Measurements from ENCODE around the gene CDCP2. TPM values are rescaled to one million over a fixed set of nuclear protein-coding genes. Genes with fewer than 3 reads are reported as not detected.

The CDCP2 gene
- total RNA-seq, 1 experiment from 2014 or later, result not detected

GRCh38 chr1:54190526-54190925 lies 37.7 kb upstream of the CDCP2 start:
- Histone ChIP-seq H3K27me3 (ENCODE audit: control insufficient read depth, insufficient read depth, low read length) (no peaks in the 10 kb centered on the region), H3K9me3 (ENCODE audit: control insufficient read depth, insufficient read depth, low read depth, low read length) (no peaks in the 10 kb centered on the region), H3K27ac (ENCODE audit: low read length) (no peak overlapping the region), H3K4me3 (ENCODE audit: low read depth in 2 of 2, low read length in 2 of 2) (no peak overlapping the region), H3K36me3 (ENCODE audit: control insufficient read depth, insufficient read depth, low read length) (no peaks in the 10 kb centered on the region), H3K4me1 (ENCODE audit: control insufficient read depth, insufficient read depth, low read length) (no peaks in the 10 kb centered on the region)
- intact Hi-C loops (cut with micrococcal nuclease; ENCODE audit: unreplicated experiment) (no loop called here), in situ Hi-C loops (cut with HindIII; ENCODE audit: low pct_unique_long_range_greater_than_20kb, low sequenced_read_pairs) (no loop called here)
- no peak for DNase-seq (ENCODE audit: low read depth, low spot score)
- no peak for ATAC-seq
- BruUV-seq (replicated peaks), result no TSS peak
- no peak for TF ChIP-seq TCF7L2 (IDR thresholded peaks at IDR 0.05; ENCODE audit: low read depth, low read length)
- no peak for TF ChIP-seq POLR2AphosphoS5 (IDR thresholded peaks at IDR 0.05; ENCODE audit: low read depth, low read length)
- TF ChIP-seq REST (IDR thresholded peaks at IDR 0.05; ENCODE audit: insufficient read depth in 1 of 2, low read depth in 2 of 2, low read length in 1 of 2), result no peak
- no peak for TF ChIP-seq SIN3A (IDR thresholded peaks at IDR 0.05; ENCODE audit: borderline replicate concordance, insufficient read depth, low read depth, low read length)
- ChIA-PET CTCF (no interaction called here), POLR2A (no interaction called here)

GRCh38 chr1:54188291-54188690 lies 35.5 kb upstream of the CDCP2 start:
- no peak for DNase-seq (ENCODE audit: low read depth, low spot score)
- H3K9me3 ChIP-seq (ENCODE audit: control insufficient read depth, insufficient read depth, low read depth, low read length), result no peaks in the 10 kb centered on the region
- H3K27ac ChIP-seq (ENCODE audit: low read length), result no peak overlapping the region
- intact Hi-C loops (cut with micrococcal nuclease; ENCODE audit: unreplicated experiment), result no loop called here
- ChIA-PET CTCF (no interaction called here), POLR2A (no interaction called here)
- BruUV-seq (replicated peaks), result no TSS peak
- no peaks in the 10 kb centered on the region for H3K27me3 ChIP-seq (ENCODE audit: control insufficient read depth, insufficient read depth, low read length)
- in situ Hi-C loops (cut with HindIII; ENCODE audit: low pct_unique_long_range_greater_than_20kb, low sequenced_read_pairs), result no loop called here
- no peak overlapping the region for H3K4me3 ChIP-seq (ENCODE audit: low read depth in 2 of 2, low read length in 2 of 2)
- no peak for TF ChIP-seq SIN3A (IDR thresholded peaks at IDR 0.05; ENCODE audit: borderline replicate concordance, insufficient read depth, low read depth, low read length)
- no peak for TF ChIP-seq TCF7L2 (IDR thresholded peaks at IDR 0.05; ENCODE audit: low read depth, low read length)
- no peak for TF ChIP-seq POLR2AphosphoS5 (IDR thresholded peaks at IDR 0.05; ENCODE audit: low read depth, low read length)
- TF ChIP-seq CTCF (IDR thresholded peaks at IDR 0.05), result no peak
- no peak for TF ChIP-seq REST (IDR thresholded peaks at IDR 0.05; ENCODE audit: insufficient read depth in 1 of 2, low read depth in 2 of 2, low read length in 1 of 2)
- ATAC-seq, result no peak
- no peaks in the 10 kb centered on the region for H3K4me1 ChIP-seq (ENCODE audit: control insufficient read depth, insufficient read depth, low read length)
- no peaks in the 10 kb centered on the region for H3K36me3 ChIP-seq (ENCODE audit: control insufficient read depth, insufficient read depth, low read length)
